IPS-15b (cell line): ENCODE data around the gene DOCK1.

Source experiments
- H3K27me3 ChIP-seq: one replicate; pipeline ENCODE4 v1.6.1; 2013; ENCODE audit warnings: low read length; ENCODE audit not compliant: control insufficient read depth, insufficient read depth
- H3K36me3 ChIP-seq: one replicate; pipeline ENCODE4 v1.6.1; 2013; ENCODE audit warnings: low read length; ENCODE audit not compliant: control insufficient read depth, insufficient read depth
- H3K4me1 ChIP-seq: one replicate; pipeline ENCODE4 v1.6.1; 2013; ENCODE audit warnings: mild to moderate bottlenecking, low read length; ENCODE audit not compliant: control insufficient read depth, insufficient read depth
- H3K4me3 ChIP-seq: one replicate; pipeline ENCODE4 v1.5.1; 2013; ENCODE audit warnings: low read depth, low read length
- H3K9ac ChIP-seq: one replicate; pipeline ENCODE4 v1.6.1; 2013; ENCODE audit warnings: low read depth, mild to moderate bottlenecking, low read length
- H3K9me3 ChIP-seq: one replicate; pipeline ENCODE4 v1.6.1; 2013; ENCODE audit warnings: mild to moderate bottlenecking, low read length; ENCODE audit not compliant: control insufficient read depth, insufficient read depth

Gene DOCK1

DNA sequence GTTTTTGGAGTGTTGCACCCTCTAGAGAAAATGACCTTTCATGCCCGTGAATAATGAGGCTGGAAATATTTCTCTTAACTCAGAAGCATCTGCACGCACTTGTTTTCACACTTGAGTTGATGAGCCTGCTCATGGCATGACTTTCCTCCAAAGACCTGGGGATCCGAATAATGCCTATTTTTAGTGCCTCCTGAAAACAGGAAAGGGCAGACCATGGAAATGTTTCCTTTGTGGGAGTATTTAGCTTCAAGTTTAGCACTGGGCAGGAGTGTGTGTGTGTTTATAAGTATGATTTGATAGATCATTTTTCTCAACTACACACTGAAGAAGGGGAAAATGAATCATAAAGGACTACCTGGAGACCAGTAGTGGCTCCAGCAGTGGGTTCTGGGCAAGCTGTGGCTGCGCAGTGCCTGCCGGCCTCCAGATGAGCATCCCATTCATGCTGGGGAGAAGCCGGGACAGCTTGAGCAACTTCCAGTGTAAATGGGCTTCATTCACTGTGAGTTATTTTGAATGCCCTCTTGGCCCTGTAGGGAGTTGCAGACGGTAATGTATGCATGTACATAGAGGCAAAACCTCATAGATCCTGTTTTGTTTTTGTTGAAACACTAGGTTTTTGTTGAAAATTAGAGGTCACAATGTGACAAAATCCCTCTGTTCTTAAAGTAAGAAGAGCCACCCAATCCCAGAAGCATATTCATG lies 408.9 kb downstream of the DOCK1 start:
- Histone ChIP-seq H3K4me1 (no peaks in the 10 kb centered on the region), H3K9me3 (no peaks in the 10 kb centered on the region), H3K4me3 (no peak overlapping the region), H3K9ac (no peak overlapping the region), H3K36me3 (no peaks in the 10 kb centered on the region), H3K27me3 (no peaks in the 10 kb centered on the region)

GRCh38 chr10:127314797-127315196 lies 409.6 kb downstream of the DOCK1 start:
- H3K9ac ChIP-seq, result no peak overlapping the region

GRCh38 chr10:127315888-127316287 lies 410.7 kb downstream of the DOCK1 start:
- Histone ChIP-seq H3K4me3 (no peak overlapping the region), H3K27me3 (no peaks in the 10 kb centered on the region), H3K4me1 (no peaks in the 10 kb centered on the region), H3K36me3 (no peaks in the 10 kb centered on the region), H3K9ac (no peak overlapping the region), H3K9me3 (no peaks in the 10 kb centered on the region)

More at GRCh38 chr10:127314797-127315196, 409.6 kb downstream of the DOCK1 start:
- no peaks in the 10 kb centered on the region for H3K27me3 ChIP-seq
- H3K9me3 ChIP-seq, result no peaks in the 10 kb centered on the region
- H3K4me1 ChIP-seq, result no peaks in the 10 kb centered on the region
- no peak overlapping the region for H3K4me3 ChIP-seq
- no peaks in the 10 kb centered on the region for H3K36me3 ChIP-seq

DNA sequence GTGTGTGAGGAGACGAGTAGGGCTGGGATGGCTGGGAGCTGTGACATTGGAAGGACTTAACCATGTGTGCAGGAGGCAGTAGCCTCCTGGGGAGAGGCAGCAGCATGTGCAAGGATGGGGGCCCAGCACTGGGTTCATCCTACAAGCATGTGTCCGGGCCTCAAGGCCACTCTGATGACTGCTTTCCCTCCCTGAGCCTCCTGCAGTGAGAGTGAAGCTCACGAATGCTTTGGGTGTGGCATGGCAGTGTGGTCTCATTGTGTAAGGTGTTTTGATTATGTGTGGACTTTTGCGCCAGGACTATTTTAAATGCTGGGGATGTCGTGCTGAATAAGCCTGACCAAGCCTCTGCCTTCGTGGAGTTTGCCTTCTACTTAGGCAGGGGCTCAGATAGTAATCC lies 413.2 kb downstream of the DOCK1 start:
- H3K9me3 ChIP-seq, result no peaks in the 10 kb centered on the region
- H3K4me1 ChIP-seq, result no peaks in the 10 kb centered on the region
- no peak overlapping the region for H3K9ac ChIP-seq
- H3K27me3 ChIP-seq, result no peaks in the 10 kb centered on the region
- no peaks in the 10 kb centered on the region for H3K36me3 ChIP-seq
- no peak overlapping the region for H3K4me3 ChIP-seq

DNA sequence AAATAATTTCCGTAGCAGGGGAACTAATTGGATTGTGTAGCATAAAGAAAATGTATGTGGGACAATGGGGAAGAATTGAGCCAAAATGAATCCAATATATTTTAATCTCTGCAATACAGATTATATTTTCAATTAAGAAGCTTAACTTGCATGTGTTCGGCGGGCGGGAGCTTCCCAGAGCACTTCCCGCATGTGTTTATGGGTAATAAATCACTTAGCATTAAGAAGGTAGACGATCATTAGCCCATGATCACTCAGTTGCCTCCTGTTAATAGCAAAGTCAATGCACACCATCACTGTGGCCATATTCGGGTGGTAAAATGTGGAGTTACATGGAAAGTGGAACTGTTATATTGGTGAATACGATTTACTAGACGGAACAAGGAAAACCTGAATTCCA lies 414.0 kb downstream of the DOCK1 start:
- H3K9ac ChIP-seq, result no peak overlapping the region
- no peaks in the 10 kb centered on the region for H3K36me3 ChIP-seq
- no peaks in the 10 kb centered on the region for H3K9me3 ChIP-seq
- no peak overlapping the region for H3K4me3 ChIP-seq
- no peaks in the 10 kb centered on the region for H3K4me1 ChIP-seq
- no peaks in the 10 kb centered on the region for H3K27me3 ChIP-seq

GRCh38 chr10:127319691-127320090 lies 414.5 kb downstream of the DOCK1 start:
- Histone ChIP-seq H3K9ac (no peak overlapping the region), H3K27me3 (no peaks in the 10 kb centered on the region), H3K9me3 (no peaks in the 10 kb centered on the region), H3K36me3 (no peaks in the 10 kb centered on the region), H3K4me1 (no peaks in the 10 kb centered on the region), H3K4me3 (no peak overlapping the region)

- Histone ChIP-seq H3K9me3 (no peaks in the 10 kb centered on the region), H3K9ac (no peak overlapping the region), H3K4me1 (no peaks in the 10 kb centered on the region), H3K27me3 (no peaks in the 10 kb centered on the region), H3K4me3 (no peak overlapping the region), H3K36me3 (no peaks in the 10 kb centered on the region)
Measured at GRCh38 chr10:127320176-127320575, 414.9 kb downstream of the DOCK1 start.

GRCh38 chr10:127322286-127322685 lies 417.1 kb downstream of the DOCK1 start:
- Histone ChIP-seq H3K9ac (no peak overlapping the region), H3K4me3 (no peak overlapping the region), H3K36me3 (no peaks in the 10 kb centered on the region), H3K4me1 (no peaks in the 10 kb centered on the region), H3K9me3 (no peaks in the 10 kb centered on the region), H3K27me3 (no peaks in the 10 kb centered on the region)

- Histone ChIP-seq H3K36me3 (no peaks in the 10 kb centered on the region), H3K27me3 (no peaks in the 10 kb centered on the region), H3K9me3 (no peaks in the 10 kb centered on the region), H3K9ac (no peak overlapping the region), H3K4me1 (no peaks in the 10 kb centered on the region), H3K4me3 (no peak overlapping the region)
Measured at GRCh38 chr10:127325506-127325905, 420.3 kb downstream of the DOCK1 start.

GRCh38 chr10:127326883-127327282 lies 421.7 kb downstream of the DOCK1 start:
- H3K27me3 ChIP-seq, result no peaks in the 10 kb centered on the region
- H3K9me3 ChIP-seq, result no peaks in the 10 kb centered on the region
- no peak overlapping the region for H3K4me3 ChIP-seq
- no peaks in the 10 kb centered on the region for H3K36me3 ChIP-seq
- H3K4me1 ChIP-seq, result no peaks in the 10 kb centered on the region
- H3K9ac ChIP-seq, result no peak overlapping the region

- Histone ChIP-seq H3K9ac (no peak overlapping the region), H3K9me3 (no peaks in the 10 kb centered on the region), H3K4me3 (no peak overlapping the region), H3K36me3 (no peaks in the 10 kb centered on the region), H3K27me3 (no peaks in the 10 kb centered on the region), H3K4me1 (no peaks in the 10 kb centered on the region)
Measured at GRCh38 chr10:127331696-127332095, 426.5 kb downstream of the DOCK1 start.

GRCh38 chr10:127332631-127333030 lies 427.4 kb downstream of the DOCK1 start:
- Histone ChIP-seq H3K4me1 (no peaks in the 10 kb centered on the region), H3K4me3 (no peak overlapping the region), H3K36me3 (no peaks in the 10 kb centered on the region), H3K27me3 (no peaks in the 10 kb centered on the region), H3K9me3 (no peaks in the 10 kb centered on the region), H3K9ac (no peak overlapping the region)
